Glutamatergic neuron (in vitro differentiated cells): ENCODE measurements around the gene ATG2A. TPM values are rescaled to one million over a fixed set of nuclear protein-coding genes. Genes with fewer than 3 reads are reported as not detected.

Experiments
- DNase-seq: peaks from one replicate; pipeline ENCODE4 v3.0.0; 2022
- H3K27ac Mint-ChIP-seq: one replicate; pipeline ENCODE4 v1.8.0; 2020; ENCODE audit warnings: mild to moderate bottlenecking, mixed read lengths, inconsistent platforms; ENCODE audit not compliant: unreplicated experiment
- H3K27me3 Mint-ChIP-seq: one replicate; pipeline ENCODE4 v1.8.0; 2020; ENCODE audit warnings: mild to moderate bottlenecking, moderate library complexity, mixed read lengths, inconsistent platforms; ENCODE audit not compliant: unreplicated experiment
- H3K36me3 Mint-ChIP-seq: one replicate; pipeline ENCODE4 v1.8.0; 2020; ENCODE audit warnings: mild to moderate bottlenecking, mixed read lengths, inconsistent platforms; ENCODE audit not compliant: unreplicated experiment
- H3K4me1 Mint-ChIP-seq: one replicate; pipeline ENCODE4 v1.8.0; 2020; ENCODE audit warnings: mild to moderate bottlenecking, low read depth, mixed read lengths, inconsistent platforms; ENCODE audit not compliant: unreplicated experiment
- H3K4me3 Mint-ChIP-seq: one replicate; pipeline ENCODE4 v1.8.0; 2020; ENCODE audit warnings: mild to moderate bottlenecking, mixed read lengths, inconsistent platforms; ENCODE audit not compliant: unreplicated experiment
- H3K9me3 Mint-ChIP-seq: one replicate; pipeline ENCODE4 v1.8.0; 2020; ENCODE audit warnings: mild to moderate bottlenecking, moderate library complexity, mixed read lengths, inconsistent platforms; ENCODE audit not compliant: unreplicated experiment
- total RNA-seq: library from RNA; stranded (reverse); fragmentation: NEBNext Ultra II Directional; extraction: Animal tissue kit (Norgen Biotek cat#: 25700); gene quantifications from one replicate; pipeline ENCODE4 v1.2.1, GENCODE V29; 2021; ENCODE audit not compliant: unreplicated experiment
- TF ChIP-seq, protein P1 (sequence below): fragments of 200-600 bp; sonication (generic); IDR thresholded peaks from one replicate; pipeline ENCODE4 v1.5.0; 2021; ENCODE audit not compliant: partially characterized antibody, unreplicated experiment

ATG2A gene
- total RNA-seq, 1 donor from 2014 or later: 25.9 TPM

DNA sequence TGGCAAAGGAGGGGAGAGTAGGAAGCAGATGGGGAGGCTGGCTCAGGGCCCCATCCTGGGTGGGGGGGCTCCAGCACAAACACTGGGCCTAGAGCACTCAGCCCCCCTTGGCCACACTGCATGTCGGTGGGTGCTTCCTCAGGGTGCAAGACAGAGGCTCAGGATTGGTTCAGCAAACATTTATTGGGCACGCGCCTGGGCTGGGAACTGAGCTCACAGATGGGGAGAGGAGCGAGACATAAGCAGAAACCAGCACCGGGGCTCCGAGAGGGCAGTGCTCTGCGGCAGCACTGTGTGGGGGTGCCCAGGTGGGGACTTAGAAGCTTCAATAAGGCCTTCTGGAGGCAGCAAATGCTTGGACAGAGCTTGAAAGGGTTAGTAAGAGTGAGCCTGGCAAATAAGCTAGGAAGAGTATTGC lies 26.5 kb downstream of the ATG2A start:
- Mint-ChIP-seq H3K4me3 (no peak overlapping the region), H3K9me3 (no peaks in the 10 kb centered on the region), H3K4me1 (peaks cover 18% of the 10 kb centered on the region), H3K36me3 (no peaks in the 10 kb centered on the region), H3K27me3 (peaks cover 2% of the 10 kb centered on the region), H3K27ac (no peak overlapping the region)
- TF ChIP-seq, protein P1, sequence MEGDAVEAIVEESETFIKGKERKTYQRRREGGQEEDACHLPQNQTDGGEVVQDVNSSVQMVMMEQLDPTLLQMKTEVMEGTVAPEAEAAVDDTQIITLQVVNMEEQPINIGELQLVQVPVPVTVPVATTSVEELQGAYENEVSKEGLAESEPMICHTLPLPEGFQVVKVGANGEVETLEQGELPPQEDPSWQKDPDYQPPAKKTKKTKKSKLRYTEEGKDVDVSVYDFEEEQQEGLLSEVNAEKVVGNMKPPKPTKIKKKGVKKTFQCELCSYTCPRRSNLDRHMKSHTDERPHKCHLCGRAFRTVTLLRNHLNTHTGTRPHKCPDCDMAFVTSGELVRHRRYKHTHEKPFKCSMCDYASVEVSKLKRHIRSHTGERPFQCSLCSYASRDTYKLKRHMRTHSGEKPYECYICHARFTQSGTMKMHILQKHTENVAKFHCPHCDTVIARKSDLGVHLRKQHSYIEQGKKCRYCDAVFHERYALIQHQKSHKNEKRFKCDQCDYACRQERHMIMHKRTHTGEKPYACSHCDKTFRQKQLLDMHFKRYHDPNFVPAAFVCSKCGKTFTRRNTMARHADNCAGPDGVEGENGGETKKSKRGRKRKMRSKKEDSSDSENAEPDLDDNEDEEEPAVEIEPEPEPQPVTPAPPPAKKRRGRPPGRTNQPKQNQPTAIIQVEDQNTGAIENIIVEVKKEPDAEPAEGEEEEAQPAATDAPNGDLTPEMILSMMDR: no peak
- no peak for DNase-seq

- no peak overlapping the region for H3K27ac Mint-ChIP-seq
- no peak overlapping the region for H3K4me3 Mint-ChIP-seq
- TF ChIP-seq, protein P1: no peak
Observed at GRCh38 chr11:64888729-64889511, 28.1 kb downstream of the ATG2A start.

DNA sequence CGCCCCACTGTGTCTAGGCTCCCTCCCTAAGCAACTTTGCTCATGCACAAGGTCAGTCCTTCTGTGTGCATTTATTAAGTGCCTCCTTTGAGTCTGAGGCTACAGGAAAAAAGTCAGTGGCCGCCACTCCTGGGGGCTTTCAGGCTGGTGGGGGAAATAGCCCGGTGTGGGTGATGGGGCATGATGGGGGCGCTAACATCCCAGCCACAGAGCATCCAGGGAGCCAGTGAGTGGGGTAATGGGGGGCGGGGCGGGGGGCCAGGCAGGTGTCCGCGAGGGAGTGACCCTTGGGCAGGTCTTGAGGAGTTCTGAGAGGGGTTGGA lies 28.6 kb downstream of the ATG2A start:
- Mint-ChIP-seq H3K27ac (no peak overlapping the region), H3K27me3 (peaks cover 2% of the 10 kb centered on the region)
- TF ChIP-seq, protein P1: no peak

More at GRCh38 chr11:64888729-64889511, 28.1 kb downstream of the ATG2A start:
- H3K36me3 Mint-ChIP-seq: no peaks in the 10 kb centered on the region
- no peak for DNase-seq
- H3K4me1 Mint-ChIP-seq: peaks cover 18% of the 10 kb centered on the region
- peaks cover 2% of the 10 kb centered on the region for H3K27me3 Mint-ChIP-seq
- no peaks in the 10 kb centered on the region for H3K9me3 Mint-ChIP-seq

DNA sequence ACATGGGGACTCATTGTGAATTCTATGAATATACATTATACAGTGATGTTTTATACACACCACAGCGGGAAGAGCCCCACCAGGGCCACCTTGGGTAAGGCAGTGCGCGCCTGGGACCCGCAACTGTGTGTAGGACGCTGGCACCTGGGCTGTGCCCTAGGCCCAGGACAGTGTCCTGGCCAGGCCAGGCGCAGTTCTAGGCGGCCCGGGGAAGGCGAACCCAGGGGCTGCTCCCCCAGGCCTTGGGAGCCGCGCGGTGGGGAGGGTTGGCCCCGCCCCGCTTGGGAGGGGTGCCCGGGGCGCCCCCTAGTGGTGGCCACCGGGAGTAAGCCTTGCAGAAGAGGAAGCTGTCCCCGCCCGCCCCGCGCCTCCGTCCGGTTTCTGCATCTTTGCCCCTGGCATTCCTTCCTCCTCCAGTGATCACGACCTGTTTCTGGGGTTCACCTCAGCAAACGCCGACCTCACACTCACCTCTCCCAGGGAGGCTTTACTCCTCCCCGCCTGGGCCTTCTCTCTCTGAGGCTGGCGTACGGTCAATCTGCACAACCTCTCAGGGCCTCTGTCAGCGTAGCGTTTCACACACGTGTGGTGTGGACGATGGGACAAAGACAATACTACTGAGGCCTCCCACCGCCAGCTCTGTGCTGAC lies 29.1 kb downstream of the ATG2A start:
- peak overlapping the region; percentile 87 for H3K27ac Mint-ChIP-seq

More for the DNA sequence above, 28.6 kb downstream of the ATG2A start:
- Mint-ChIP-seq H3K4me3 (no peak overlapping the region), H3K36me3 (no peaks in the 10 kb centered on the region), H3K9me3 (no peaks in the 10 kb centered on the region), H3K4me1 (peaks cover 18% of the 10 kb centered on the region)
- DNase-seq: no peak

More for the DNA sequence above, 29.1 kb downstream of the ATG2A start:
- peaks cover 2% of the 10 kb centered on the region for H3K27me3 Mint-ChIP-seq
- TF ChIP-seq, protein P1: peak; percentile 100
- peak overlapping the region; percentile 86 for H3K4me3 Mint-ChIP-seq
- no peaks in the 10 kb centered on the region for H3K9me3 Mint-ChIP-seq
- peaks cover 18% of the 10 kb centered on the region for H3K4me1 Mint-ChIP-seq
- no peaks in the 10 kb centered on the region for H3K36me3 Mint-ChIP-seq
- peak; percentile 88 for DNase-seq
